A673 (cell line): Measurements from ENCODE around the gene TSPAN3. TPM values are rescaled to one million over a fixed set of nuclear protein-coding genes. Genes with fewer than 3 reads are reported as not detected.

Experiments
- BruUV-seq: library from RNA; stranded (reverse); fragments of 400-500 nt; replicated peaks from 2 replicates; lab custom pipeline; 2021; lab: Mats Ljungman, UMichigan
- CTCF ChIA-PET: fragments of 300-600 bp; sonication (Branson Sonifier 250); formaldehyde crosslinking; loops from one replicate; lab custom pipeline; 2022; ENCODE audit warnings: antibody characterized with exemption; lab: Charles Lee
- POLR2A ChIA-PET: fragments of 300-600 bp; sonication (Branson Sonifier 250); formaldehyde crosslinking; loops from one replicate; lab custom pipeline; 2022; ENCODE audit warnings: antibody characterized with exemption; ENCODE audit not compliant: low non-redundant PET; lab: Charles Lee
- DNase-seq: peaks from one replicate; pipeline ENCODE4 v3.0.0-alpha.2; 2015; ENCODE audit warnings: low spot score
- H3K27ac ChIP-seq: fragments of 200-600 bp; sonication (generic); 2 replicates; pipeline ENCODE4 v1.5.1; 2016; ENCODE audit warnings: mixed run types, low read depth, mild to moderate bottlenecking, mixed read lengths, antibody characterized with exemption, low read length; ENCODE audit not compliant: poor library complexity, severe bottlenecking
- H3K27me3 ChIP-seq: fragments of 200-600 bp; sonication (generic); replicated peaks from 2 replicates; pipeline ENCODE4 v1.6.1; 2017; ENCODE audit warnings: mixed run types, low read depth, mild to moderate bottlenecking, mixed read lengths, antibody characterized with exemption, low read length; ENCODE audit not compliant: insufficient read depth, poor library complexity
- H3K36me3 ChIP-seq: fragments of 200-600 bp; sonication (generic); 2 replicates; pipeline ENCODE4 v1.6.1; 2016; ENCODE audit warnings: mixed run types, mild to moderate bottlenecking, mixed read lengths, antibody characterized with exemption, low read length; ENCODE audit not compliant: insufficient read depth, poor library complexity, severe bottlenecking
- H3K4me1 ChIP-seq: fragments of 200-600 bp; sonication (generic); 2 replicates; pipeline ENCODE4 v1.6.1; 2017; ENCODE audit warnings: mixed run types, mild to moderate bottlenecking, mixed read lengths, antibody characterized with exemption, low read length; ENCODE audit not compliant: insufficient read depth, poor library complexity, severe bottlenecking
- H3K4me3 ChIP-seq: fragments of 200-600 bp; sonication (generic); 2 replicates; pipeline ENCODE4 v1.5.1; 2016; ENCODE audit warnings: low read depth, mixed run types, mild to moderate bottlenecking, mixed read lengths, low read length; ENCODE audit not compliant: poor library complexity, severe bottlenecking
- H3K9me3 ChIP-seq: fragments of 200-600 bp; sonication (generic); 2 replicates; pipeline ENCODE4 v1.6.1; 2016; ENCODE audit warnings: mixed run types, low read depth, mild to moderate bottlenecking, mixed read lengths, antibody characterized with exemption, low read length; ENCODE audit not compliant: poor library complexity, severe bottlenecking
- EZH2 ChIP-seq: fragments of 200-600 bp; sonication (generic); IDR thresholded peaks from 2 replicates; pipeline ENCODE4 v1.6.1; 2017; ENCODE audit warnings: borderline replicate concordance, low read depth, mild to moderate bottlenecking, mixed read lengths, antibody characterized with exemption, low read length; ENCODE audit not compliant: poor library complexity, severe bottlenecking
- intact Hi-C: fragments of 100-400 bp; cut with micrococcal nuclease; formaldehyde crosslinking; loops from one replicate; pipeline ENCODE4 v1.10.0; 2022; ENCODE audit not compliant: unreplicated experiment
- total RNA-seq: library from RNA; stranded (reverse); gene quantifications from 2 replicates; pipeline ENCODE4 v1.2.3, GENCODE V29; 2021
- TF ChIP-seq, protein P1 (sequence below): fragments of 300-800, 200-600 bp; sonication (generic); conservative IDR thresholded peaks from 2 replicates; pipeline ENCODE4 v1.5.1; 2017; ENCODE audit warnings: low read depth, mild to moderate bottlenecking, antibody characterized with exemption, low read length, moderate library complexity, mixed read lengths

TSPAN3 gene
- total RNA-seq, 1 experiment from 2014 or later, result 224 TPM

DNA sequence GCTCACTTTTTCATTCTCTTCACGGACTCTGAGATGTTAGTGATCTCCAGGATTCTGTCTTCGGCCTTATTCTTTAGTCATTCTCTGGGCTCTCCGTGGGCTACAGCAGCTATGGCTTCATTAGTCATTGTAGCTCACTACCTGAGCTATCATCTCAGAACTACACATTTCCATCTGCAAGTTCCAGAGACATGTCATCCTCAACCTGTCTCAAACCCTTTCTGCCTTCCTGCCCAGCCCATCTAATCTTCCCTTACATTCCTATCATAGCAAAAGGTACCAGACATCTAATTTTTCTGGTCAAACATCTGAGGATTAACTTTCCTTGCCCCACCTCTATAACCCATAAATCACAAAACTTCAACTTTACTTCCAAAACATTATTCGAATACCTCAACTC is 13.2 kb downstream of the TSPAN3 start:
- Histone ChIP-seq H3K4me1 (peaks cover 49% of the 10 kb centered on the region), H3K36me3 (peaks cover 9% of the 10 kb centered on the region), H3K4me3 (no peak overlapping the region), H3K27me3 (no peaks in the 10 kb centered on the region), H3K27ac (no peak overlapping the region), H3K9me3 (no peaks in the 10 kb centered on the region)
- ChIA-PET CTCF (no interaction called here), POLR2A (no interaction called here)
- no peak for DNase-seq
- BruUV-seq, result TSS peak; percentile 18
- intact Hi-C loops, result no loop called here
- no peak for TF ChIP-seq EZH2
- TF ChIP-seq, protein P1, sequence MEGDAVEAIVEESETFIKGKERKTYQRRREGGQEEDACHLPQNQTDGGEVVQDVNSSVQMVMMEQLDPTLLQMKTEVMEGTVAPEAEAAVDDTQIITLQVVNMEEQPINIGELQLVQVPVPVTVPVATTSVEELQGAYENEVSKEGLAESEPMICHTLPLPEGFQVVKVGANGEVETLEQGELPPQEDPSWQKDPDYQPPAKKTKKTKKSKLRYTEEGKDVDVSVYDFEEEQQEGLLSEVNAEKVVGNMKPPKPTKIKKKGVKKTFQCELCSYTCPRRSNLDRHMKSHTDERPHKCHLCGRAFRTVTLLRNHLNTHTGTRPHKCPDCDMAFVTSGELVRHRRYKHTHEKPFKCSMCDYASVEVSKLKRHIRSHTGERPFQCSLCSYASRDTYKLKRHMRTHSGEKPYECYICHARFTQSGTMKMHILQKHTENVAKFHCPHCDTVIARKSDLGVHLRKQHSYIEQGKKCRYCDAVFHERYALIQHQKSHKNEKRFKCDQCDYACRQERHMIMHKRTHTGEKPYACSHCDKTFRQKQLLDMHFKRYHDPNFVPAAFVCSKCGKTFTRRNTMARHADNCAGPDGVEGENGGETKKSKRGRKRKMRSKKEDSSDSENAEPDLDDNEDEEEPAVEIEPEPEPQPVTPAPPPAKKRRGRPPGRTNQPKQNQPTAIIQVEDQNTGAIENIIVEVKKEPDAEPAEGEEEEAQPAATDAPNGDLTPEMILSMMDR, result no peak

DNA sequence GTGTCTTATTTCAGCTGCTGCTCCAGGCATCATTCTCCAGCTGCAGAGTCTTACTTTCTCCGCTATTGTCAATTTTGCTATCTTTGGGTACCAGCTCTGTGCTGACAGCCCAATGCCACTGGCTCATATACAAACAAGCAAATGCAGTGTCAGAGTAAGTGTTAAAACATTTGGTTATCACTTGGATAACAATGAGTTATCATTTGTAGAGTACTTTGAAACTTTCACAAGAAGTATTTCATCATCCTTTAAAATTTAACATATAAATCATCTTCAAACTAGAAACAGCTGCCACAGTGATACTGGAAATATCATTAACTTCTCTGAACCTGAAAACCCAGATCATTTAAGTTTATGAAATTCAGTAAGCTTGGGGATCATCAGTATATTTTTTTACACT is 13.8 kb downstream of the TSPAN3 start:
- no peak for DNase-seq
- H3K36me3 ChIP-seq, result peaks cover 15% of the 10 kb centered on the region
- CTCF ChIA-PET, result no interaction called here
- H3K9me3 ChIP-seq, result no peaks in the 10 kb centered on the region
- H3K27me3 ChIP-seq, result no peaks in the 10 kb centered on the region
- intact Hi-C loops, result no loop called here
- H3K27ac ChIP-seq, result no peak overlapping the region
- TF ChIP-seq, protein P1, result no peak
- no peak for TF ChIP-seq EZH2
- POLR2A ChIA-PET, result no interaction called here
- no TSS peak for BruUV-seq
- no peak overlapping the region for H3K4me3 ChIP-seq
- H3K4me1 ChIP-seq, result peaks cover 43% of the 10 kb centered on the region

DNA sequence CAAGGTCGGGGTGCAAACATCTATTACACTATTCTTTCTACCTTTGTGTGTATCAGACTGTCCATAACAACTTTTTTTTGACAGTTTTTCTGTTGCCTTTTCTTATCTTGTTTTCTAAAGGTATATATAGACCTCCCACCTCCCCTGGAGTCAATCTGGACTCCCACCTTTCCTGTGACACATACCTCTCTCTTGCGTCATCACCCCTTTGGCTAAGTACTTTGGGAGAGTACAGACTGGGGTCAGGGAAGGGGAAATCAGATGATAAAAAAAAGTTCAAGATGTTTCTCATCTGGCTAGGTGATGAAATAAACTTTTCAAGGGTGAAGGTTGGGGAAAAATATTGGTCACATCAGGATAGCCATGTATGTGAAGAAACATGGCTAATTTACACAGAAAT is 17.2 kb downstream of the TSPAN3 start:
- Histone ChIP-seq H3K36me3 (peaks cover 39% of the 10 kb centered on the region), H3K9me3 (no peaks in the 10 kb centered on the region), H3K4me3 (no peak overlapping the region), H3K27ac (no peak overlapping the region), H3K27me3 (no peaks in the 10 kb centered on the region), H3K4me1 (peaks cover 13% of the 10 kb centered on the region)
- intact Hi-C loops, result no loop called here
- no TSS peak for BruUV-seq
- no peak for DNase-seq
- TF ChIP-seq, protein P1, result no peak
- TF ChIP-seq EZH2, result no peak
- CTCF ChIA-PET, result no interaction called here
- POLR2A ChIA-PET, result no interaction called here
